Stimulated activated CD8-positive, alpha-beta memory T cell treated with anti-CD3 and anti-CD28 coated beads, Interleukin-7, amount 100 ng/mL, for 4 hours (primary cell): ENCODE data around the gene PPP1CA.

Experiments
- DNase-seq, 2 donors: peaks; one replicate each; pipeline ENCODE4 v3.0.0-alpha.2; 2020; ENCODE audit warnings: low read depth in 2 of 2

The PPP1CA gene

GRCh38 chr11:67353317-67354074 is 48.2 kb downstream of the PPP1CA start, which contains the start of gene POLD4:
Gene POLD4, minus strand, starts transcription at chr11:67353546. Its CDS starts 147 bp downstream, at chr11:67353399.
- DNase-seq = peak; percentile 92 to 95

GRCh38 chr11:67352546-67353316 is 48.9 kb downstream of the PPP1CA start:
- DNase-seq = peak in 1 of 2 donors; percentile 51

GRCh38 chr11:67351275-67352005 is 50.2 kb downstream of the PPP1CA start:
- DNase-seq = peak in 1 of 2 donors; percentile 52

- no peak for DNase-seq
Measured at GRCh38 chr11:67349928-67350465, 51.7 kb downstream of the PPP1CA start.

GRCh38 chr11:67349457-67349856 is 52.2 kb downstream of the PPP1CA start:
- DNase-seq = no peak

GRCh38 chr11:67349036-67349435 is 52.6 kb downstream of the PPP1CA start:
- no peak for DNase-seq
